GM21825 (cell line): ENCODE results near the gene C9orf50.
A peak's percentile ranks its signal among the peaks of the same experiment; 100 is the strongest.

Experiments used
- ATAC-seq: cut with Tn5 transposase; IDR thresholded peaks from one replicate; pipeline ENCODE4 v1.9.1; 2021; ENCODE audit warnings: mild to moderate bottlenecking, moderate library complexity; ENCODE audit not compliant: unreplicated experiment

The C9orf50 gene

GRCh38 chr9:129612123-129612522, 8.8 kb downstream of the C9orf50 start:
- ATAC-seq: no peak

- no peak for ATAC-seq
Measured at GRCh38 chr9:129611307-129611800, 9.5 kb downstream of the C9orf50 start.

GRCh38 chr9:129610473-129611306, 10.2 kb downstream of the C9orf50 start:
- no peak for ATAC-seq

GRCh38 chr9:129610213-129610472, 10.8 kb downstream of the C9orf50 start:
- no peak for ATAC-seq

GRCh38 chr9:129609486-129610212, 11.3 kb downstream of the C9orf50 start:
- ATAC-seq: no peak

GRCh38 chr9:129608561-129609481, 12.1 kb downstream of the C9orf50 start:
- no peak for ATAC-seq

- no peak for ATAC-seq
Measured at GRCh38 chr9:129607027-129607387, 13.9 kb downstream of the C9orf50 start.

- no peak for ATAC-seq
Measured at GRCh38 chr9:129606161-129607026, 14.5 kb downstream of the C9orf50 start.

GRCh38 chr9:129604766-129605163, 16.1 kb downstream of the C9orf50 start:
- no peak for ATAC-seq

- no peak for ATAC-seq
Measured at GRCh38 chr9:129604056-129604765, 16.7 kb downstream of the C9orf50 start.

- ATAC-seq: no peak
Measured at GRCh38 chr9:129602598-129603415, 18.1 kb downstream of the C9orf50 start.

GRCh38 chr9:129601082-129601674, 19.7 kb downstream of the C9orf50 start:
- no peak for ATAC-seq

GRCh38 chr9:129598089-129598596, 22.8 kb downstream of the C9orf50 start:
- no peak for ATAC-seq

GRCh38 chr9:129597355-129598088, 23.4 kb downstream of the C9orf50 start:
- peak; percentile 57 for ATAC-seq

GRCh38 chr9:129596541-129597331, 24.2 kb downstream of the C9orf50 start:
- ATAC-seq: no peak

GRCh38 chr9:129595903-129596540, 24.9 kb downstream of the C9orf50 start:
- no peak for ATAC-seq
